Panc1 (cell line): ENCODE measurements around the gene GMPPB. TPM values are rescaled to one million over a fixed set of nuclear protein-coding genes. Genes with fewer than 3 reads are reported as not detected.

ENCODE experiments used
- ATAC-seq: fragments of 200-7000 bp; cut with Tn5 transposase; 2 replicates; pipeline ENCODE4 v1.9.1; 2020; ENCODE audit warnings: mild to moderate bottlenecking, moderate library complexity
- BruUV-seq: library from RNA; stranded (reverse); fragments of 400-500 nt; replicated peaks from 2 replicates; lab custom pipeline; 2021; lab: Mats Ljungman, UMichigan
- CTCF ChIA-PET: fragments of 300-600 bp; sonication (Branson Sonifier 250); formaldehyde crosslinking; loops from one replicate; lab custom pipeline; 2022; ENCODE audit warnings: antibody characterized with exemption; lab: Charles Lee
- POLR2A ChIA-PET: fragments of 300-600 bp; sonication (Branson Sonifier 250); formaldehyde crosslinking; loops from one replicate; lab custom pipeline; 2022; ENCODE audit warnings: antibody characterized with exemption; lab: Charles Lee
- DNase-seq: peaks from one replicate; pipeline ENCODE4 v3.0.0-alpha.2; 2010; ENCODE audit warnings: low read depth, low spot score
- H3K27ac ChIP-seq: 2 replicates; pipeline ENCODE4 v1.5.1; 2011; ENCODE audit warnings: mild to moderate bottlenecking, low read length, inconsistent platforms
- H3K27me3 ChIP-seq: fragments of 200-500 bp; sonication (Bioruptor generic); 2 replicates; pipeline ENCODE4 v1.6.0; 2014; ENCODE audit warnings: low read length, inconsistent platforms; ENCODE audit not compliant: control insufficient read depth, insufficient read depth
- H3K36me3 ChIP-seq: fragments of 200-500 bp; sonication (Bioruptor generic); 2 replicates; pipeline ENCODE4 v1.5.1; 2014; ENCODE audit warnings: inconsistent platforms, mild to moderate bottlenecking, low read length, moderate library complexity; ENCODE audit not compliant: control insufficient read depth, insufficient read depth
- H3K4me1 ChIP-seq: 2 replicates; pipeline ENCODE4 v1.5.1; 2011; ENCODE audit warnings: inconsistent platforms, mild to moderate bottlenecking, low read length, moderate library complexity; ENCODE audit not compliant: control insufficient read depth, insufficient read depth
- H3K4me3 ChIP-seq, 2 experiments: 2 replicates each; pipeline ENCODE4 v1.5.1; 2011 to 2012; ENCODE audit warnings: low read depth in 2 of 2, low read length in 2 of 2, mild to moderate bottlenecking in 2 of 2, inconsistent platforms in 1 of 2, moderate library complexity in 1 of 2
- H3K9me3 ChIP-seq: fragments of 200-500 bp; sonication (Bioruptor generic); 2 replicates; pipeline ENCODE4 v1.5.1; 2014; ENCODE audit warnings: low read depth, mild to moderate bottlenecking, inconsistent platforms, low read length, moderate library complexity; ENCODE audit not compliant: control insufficient read depth, insufficient read depth
- CTCF ChIP-seq: fragments of 450-650 bp; IDR thresholded peaks from 2 replicates; pipeline ENCODE4 v1.5.1; 2017; ENCODE audit warnings: mild to moderate bottlenecking
- POLR2AphosphoS5 ChIP-seq: IDR thresholded peaks from 2 replicates; pipeline ENCODE4 v1.6.1; 2012; ENCODE audit warnings: mild to moderate bottlenecking, low read depth, low read length, moderate library complexity
- REST ChIP-seq, 2 experiments: IDR thresholded peaks; 2 replicates each; pipeline ENCODE4 v1.6.1; 2011 to 2012; ENCODE audit warnings: low read depth in 2 of 2, control low read depth in 1 of 2, low read length in 1 of 2, mild to moderate bottlenecking in 1 of 2, moderate library complexity in 1 of 2; ENCODE audit not compliant: insufficient read depth in 1 of 2
- SIN3A ChIP-seq: IDR thresholded peaks from 2 replicates; pipeline ENCODE4 v1.6.1; 2012; ENCODE audit warnings: low read depth, mild to moderate bottlenecking, low read length, moderate library complexity, borderline replicate concordance; ENCODE audit not compliant: insufficient read depth
- TCF7L2 ChIP-seq: IDR thresholded peaks from 2 replicates; pipeline ENCODE4 v1.6.1; 2011; ENCODE audit warnings: mild to moderate bottlenecking, low read depth, low read length, inconsistent platforms
- in situ Hi-C: cut with HindIII; loops from 2 replicates; pipeline ENCODE4 v1.10.0; 2016; ENCODE audit warnings: low sequenced_read_pairs, low pct_unique_long_range_greater_than_20kb
- intact Hi-C: fragments of 100-400 bp; cut with micrococcal nuclease; formaldehyde crosslinking; loops from one replicate; pipeline ENCODE4 v1.10.0; 2022; ENCODE audit not compliant: unreplicated experiment
- total RNA-seq: library from RNA; stranded (reverse); gene quantifications from one replicate; pipeline ENCODE4 v1.2.1, GENCODE V29; 2021; ENCODE audit not compliant: unreplicated experiment

The GMPPB gene
- total RNA-seq, 1 experiment from 2014 or later = 28.4 TPM

GRCh38 chr3:49717959-49718857 is 5.5 kb downstream of the GMPPB start:
- Histone ChIP-seq H3K27me3 (no peaks in the 10 kb centered on the region), H3K9me3 (no peaks in the 10 kb centered on the region), H3K36me3 (no peaks in the 10 kb centered on the region; the same call in none of the 2 replicates), H3K4me3 (no peak overlapping the region), H3K27ac (no peak overlapping the region), H3K4me1 (peaks cover 9% of the 10 kb centered on the region)
- intact Hi-C loops = no loop called here
- ATAC-seq = no peak
- TF ChIP-seq TCF7L2 = no peak
- no peak for TF ChIP-seq REST (IDR thresholded peaks at IDR 0.05; ENCODE audit: insufficient read depth in 1 of 2, low read depth in 2 of 2, low read length in 1 of 2)
- TF ChIP-seq POLR2AphosphoS5 = no peak
- no peak for TF ChIP-seq CTCF
- no peak for TF ChIP-seq SIN3A
- in situ Hi-C loops = no loop called here
- no TSS peak for BruUV-seq
- POLR2A ChIA-PET = no interaction called here
- CTCF ChIA-PET = no interaction called here
- DNase-seq = no peak

GRCh38 chr3:49717211-49717958 is 6.4 kb downstream of the GMPPB start:
- Histone ChIP-seq H3K27me3 (no peaks in the 10 kb centered on the region), H3K9me3 (no peaks in the 10 kb centered on the region), H3K27ac (no peak overlapping the region), H3K4me3 (no peak overlapping the region), H3K4me1 (peaks cover 2% of the 10 kb centered on the region), H3K36me3 (no peaks in the 10 kb centered on the region)
- in situ Hi-C loops (no loop called here), intact Hi-C loops (no loop called here)
- ChIA-PET POLR2A (no interaction called here), CTCF (no interaction called here)
- no TSS peak for BruUV-seq
- DNase-seq (no peak), ATAC-seq (no peak)
- TF ChIP-seq CTCF = no peak
- TF ChIP-seq REST (IDR thresholded peaks at IDR 0.05; ENCODE audit: insufficient read depth in 1 of 2, low read depth in 2 of 2, low read length in 1 of 2) = no peak
- TF ChIP-seq TCF7L2 = no peak
- no peak for TF ChIP-seq SIN3A
- TF ChIP-seq POLR2AphosphoS5 = no peak
